HG03520 (cell line): ENCODE results near the gene MED13L.
"Not testable (repeated sequence)": the region's sequence is repeated elsewhere in the genome, so short reads cannot be mapped to it uniquely, and the experiment has no call there.

Experiments used
- ATAC-seq: cut with Tn5 transposase; IDR thresholded peaks from one replicate; pipeline ENCODE4 v1.9.1; 2021; ENCODE audit warnings: mild to moderate bottlenecking, moderate library complexity; ENCODE audit not compliant: unreplicated experiment

Gene MED13L

GRCh38 chr12:116033765-116034164, 243.7 kb downstream of the MED13L start:
- ATAC-seq: no peak

- ATAC-seq: not testable (repeated sequence)
Measured at GRCh38 chr12:116031624-116032023, 245.9 kb downstream of the MED13L start.

- no peak for ATAC-seq
Measured at GRCh38 chr12:116028619-116029018, 248.9 kb downstream of the MED13L start.

GRCh38 chr12:116027551-116027821, 250.0 kb downstream of the MED13L start:
- no peak for ATAC-seq

- no peak for ATAC-seq
Measured at GRCh38 chr12:116026768-116027550, 250.5 kb downstream of the MED13L start.

- no peak for ATAC-seq
Measured at GRCh38 chr12:116026346-116026745, 251.1 kb downstream of the MED13L start.

GRCh38 chr12:116024769-116025168, 252.7 kb downstream of the MED13L start:
- no peak for ATAC-seq

- ATAC-seq: no peak
Measured at GRCh38 chr12:116019415-116019814, 258.1 kb downstream of the MED13L start.

- ATAC-seq: no peak
Measured at GRCh38 chr12:116018282-116018681, 259.2 kb downstream of the MED13L start.

- ATAC-seq: no peak
Measured at GRCh38 chr12:116015525-116015924, 262.0 kb downstream of the MED13L start.

- no peak for ATAC-seq
Measured at GRCh38 chr12:116012757-116013156, 264.7 kb downstream of the MED13L start.

- no peak for ATAC-seq
Measured at GRCh38 chr12:116011217-116011616, 266.3 kb downstream of the MED13L start.

GRCh38 chr12:116010467-116010866, 267.0 kb downstream of the MED13L start:
- ATAC-seq: no peak

- no peak for ATAC-seq
Measured at GRCh38 chr12:116009805-116010204, 267.7 kb downstream of the MED13L start.

- no peak for ATAC-seq
Measured at GRCh38 chr12:116006141-116006540, 271.4 kb downstream of the MED13L start.

- no peak for ATAC-seq
Measured at GRCh38 chr12:116002890-116003536, 274.5 kb downstream of the MED13L start.

GRCh38 chr12:116000252-116000651, 277.2 kb downstream of the MED13L start:
- no peak for ATAC-seq

- no peak for ATAC-seq
Measured at GRCh38 chr12:115999582-115999981, 277.9 kb downstream of the MED13L start.

- ATAC-seq: no peak
Measured at GRCh38 chr12:115998794-115999478, 278.6 kb downstream of the MED13L start.

- ATAC-seq: peak; percentile 50
Measured at GRCh38 chr12:115998119-115998633, 279.3 kb downstream of the MED13L start.

- ATAC-seq: no peak
Measured at GRCh38 chr12:115993737-115994136, 283.8 kb downstream of the MED13L start.

GRCh38 chr12:115990241-115990640, 287.3 kb downstream of the MED13L start:
- ATAC-seq: no peak
